ENCODE measurements around the gene BRIX1. TPM values are rescaled to one million over a fixed set of nuclear protein-coding genes. Genes with fewer than 3 reads are reported as not detected.

Gene BRIX1
- total and polyA plus RNA-seq, 9 of the 15 experiments (the other 6 are each of a cell fraction or from before 2014, with no cell fraction given), result 115 to 193 (median 159) TPM

DNA sequence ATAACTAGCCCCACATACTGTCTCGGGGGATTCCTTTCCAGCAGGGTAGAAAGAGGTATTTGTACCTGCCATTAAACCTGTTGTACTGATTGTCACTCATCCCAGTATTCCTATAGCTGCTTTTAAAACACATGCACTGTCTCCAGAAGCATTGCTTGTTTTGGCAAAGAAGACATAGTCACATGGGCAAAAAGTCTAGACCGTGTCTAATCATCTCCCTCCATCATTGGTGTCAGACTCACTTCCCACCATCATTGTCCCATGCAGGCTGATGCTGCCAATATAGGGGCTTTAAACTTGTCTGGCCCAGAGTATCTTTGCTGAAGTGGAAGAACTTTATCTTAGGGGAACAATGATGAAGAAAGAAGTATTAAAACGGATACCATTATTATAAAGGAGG is 26.4 kb downstream of the BRIX1 start:
- H3K9me1 ChIP-seq (ENCODE audit: control insufficient read depth, insufficient read depth, low read length), result no peaks in the 10 kb centered on the region
- no peaks in the 10 kb centered on the region for H3K79me2 ChIP-seq (ENCODE audit: control insufficient read depth, insufficient read depth, low read length)
- FAIRE-seq, result no peak
- CTCF ChIA-PET (ENCODE audit: low intra/inter-chr PET ratio), result no interaction called here
- no peaks in the 10 kb centered on the region for H3K27me3 ChIP-seq (ENCODE audit: control insufficient read depth in 2 of 2, insufficient read depth in 2 of 2, low read length in 2 of 2)
- no peak overlapping the region for H3K4me3 ChIP-seq
- peaks cover 89% of the 10 kb centered on the region for H3K36me3 ChIP-seq (ENCODE audit: control insufficient read depth, insufficient read depth, low read length)
- no peak for ATAC-seq
- in situ Hi-C loops (cut with MboI), result no loop called here
- 94% methylated on average over 3 of the region's 3 CpGs for WGBS (ENCODE audit: insufficient coverage, low coverage, missing lambda C conversion rate)
- no TSS peak for BruUV-seq (replicated peaks)
- H4K20me1 ChIP-seq (replicated peaks; ENCODE audit: control insufficient read depth, insufficient read depth, low read length), result no peaks in the 10 kb centered on the region
- no peak overlapping the region for H2AFZ ChIP-seq (ENCODE audit: low read depth, low read length)
- H3K4me1 ChIP-seq (replicated peaks in 1 of 2; ENCODE audit: control insufficient read depth in 2 of 2, insufficient read depth in 2 of 2, low read length in 2 of 2), result no peaks in the 10 kb centered on the region
- no peak overlapping the region for H3K9ac ChIP-seq (ENCODE audit: insufficient read depth in 1 of 2, low read depth in 2 of 2, low read length in 2 of 2)
- H3K4me2 ChIP-seq (ENCODE audit: insufficient read depth, low read length), result no peak overlapping the region
- no peak for DNase-seq (ENCODE audit: extremely low read depth in 1 of 4, low spot score in 3 of 4)
- POLR2A ChIA-PET, result no interaction called here
- H3K9me3 ChIP-seq (replicated peaks; ENCODE audit: control insufficient read depth, insufficient read depth, low read depth, low read length), result no peaks in the 10 kb centered on the region
- TF ChIP-seq, protein P1, sequence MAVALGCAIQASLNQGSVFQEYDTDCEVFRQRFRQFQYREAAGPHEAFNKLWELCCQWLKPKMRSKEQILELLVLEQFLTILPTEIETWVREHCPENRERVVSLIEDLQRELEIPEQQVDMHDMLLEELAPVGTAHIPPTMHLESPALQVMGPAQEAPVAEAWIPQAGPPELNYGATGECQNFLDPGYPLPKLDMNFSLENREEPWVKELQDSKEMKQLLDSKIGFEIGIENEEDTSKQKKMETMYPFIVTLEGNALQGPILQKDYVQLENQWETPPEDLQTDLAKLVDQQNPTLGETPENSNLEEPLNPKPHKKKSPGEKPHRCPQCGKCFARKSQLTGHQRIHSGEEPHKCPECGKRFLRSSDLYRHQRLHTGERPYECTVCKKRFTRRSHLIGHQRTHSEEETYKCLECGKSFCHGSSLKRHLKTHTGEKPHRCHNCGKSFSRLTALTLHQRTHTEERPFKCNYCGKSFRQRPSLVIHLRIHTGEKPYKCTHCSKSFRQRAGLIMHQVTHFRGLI (CRISPR knock-in tag; IDR thresholded peaks at IDR 0.05), result no peak
- TF ChIP-seq KLF1 (tag; IDR thresholded peaks at IDR 0.05), result no peak
- TF ChIP-seq, protein P2, sequence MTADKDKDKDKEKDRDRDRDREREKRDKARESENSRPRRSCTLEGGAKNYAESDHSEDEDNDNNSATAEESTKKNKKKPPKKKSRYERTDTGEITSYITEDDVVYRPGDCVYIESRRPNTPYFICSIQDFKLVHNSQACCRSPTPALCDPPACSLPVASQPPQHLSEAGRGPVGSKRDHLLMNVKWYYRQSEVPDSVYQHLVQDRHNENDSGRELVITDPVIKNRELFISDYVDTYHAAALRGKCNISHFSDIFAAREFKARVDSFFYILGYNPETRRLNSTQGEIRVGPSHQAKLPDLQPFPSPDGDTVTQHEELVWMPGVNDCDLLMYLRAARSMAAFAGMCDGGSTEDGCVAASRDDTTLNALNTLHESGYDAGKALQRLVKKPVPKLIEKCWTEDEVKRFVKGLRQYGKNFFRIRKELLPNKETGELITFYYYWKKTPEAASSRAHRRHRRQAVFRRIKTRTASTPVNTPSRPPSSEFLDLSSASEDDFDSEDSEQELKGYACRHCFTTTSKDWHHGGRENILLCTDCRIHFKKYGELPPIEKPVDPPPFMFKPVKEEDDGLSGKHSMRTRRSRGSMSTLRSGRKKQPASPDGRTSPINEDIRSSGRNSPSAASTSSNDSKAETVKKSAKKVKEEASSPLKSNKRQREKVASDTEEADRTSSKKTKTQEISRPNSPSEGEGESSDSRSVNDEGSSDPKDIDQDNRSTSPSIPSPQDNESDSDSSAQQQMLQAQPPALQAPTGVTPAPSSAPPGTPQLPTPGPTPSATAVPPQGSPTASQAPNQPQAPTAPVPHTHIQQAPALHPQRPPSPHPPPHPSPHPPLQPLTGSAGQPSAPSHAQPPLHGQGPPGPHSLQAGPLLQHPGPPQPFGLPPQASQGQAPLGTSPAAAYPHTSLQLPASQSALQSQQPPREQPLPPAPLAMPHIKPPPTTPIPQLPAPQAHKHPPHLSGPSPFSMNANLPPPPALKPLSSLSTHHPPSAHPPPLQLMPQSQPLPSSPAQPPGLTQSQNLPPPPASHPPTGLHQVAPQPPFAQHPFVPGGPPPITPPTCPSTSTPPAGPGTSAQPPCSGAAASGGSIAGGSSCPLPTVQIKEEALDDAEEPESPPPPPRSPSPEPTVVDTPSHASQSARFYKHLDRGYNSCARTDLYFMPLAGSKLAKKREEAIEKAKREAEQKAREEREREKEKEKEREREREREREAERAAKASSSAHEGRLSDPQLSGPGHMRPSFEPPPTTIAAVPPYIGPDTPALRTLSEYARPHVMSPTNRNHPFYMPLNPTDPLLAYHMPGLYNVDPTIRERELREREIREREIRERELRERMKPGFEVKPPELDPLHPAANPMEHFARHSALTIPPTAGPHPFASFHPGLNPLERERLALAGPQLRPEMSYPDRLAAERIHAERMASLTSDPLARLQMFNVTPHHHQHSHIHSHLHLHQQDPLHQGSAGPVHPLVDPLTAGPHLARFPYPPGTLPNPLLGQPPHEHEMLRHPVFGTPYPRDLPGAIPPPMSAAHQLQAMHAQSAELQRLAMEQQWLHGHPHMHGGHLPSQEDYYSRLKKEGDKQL (CRISPR knock-in tag; IDR thresholded peaks at IDR 0.05; ENCODE audit: borderline replicate concordance), result no peak
- TF ChIP-seq ZNF699 (CRISPR knock-in tag; IDR thresholded peaks at IDR 0.05; ENCODE audit: insufficient replicate concordance), result no peak
- TF ChIP-seq TAF1 (IDR thresholded peaks at IDR 0.05; ENCODE audit: control insufficient read depth, extremely low read depth, insufficient read depth, low read length, severe bottlenecking), result no peak
- no peak for TF ChIP-seq POLR2AphosphoS5 (IDR thresholded peaks at IDR 0.05; ENCODE audit: control insufficient read depth, insufficient read depth, low read depth, low read length)
- TF ChIP-seq PML (IDR thresholded peaks at IDR 0.05; ENCODE audit: low read length), result no peak
- TF ChIP-seq, protein P3, sequence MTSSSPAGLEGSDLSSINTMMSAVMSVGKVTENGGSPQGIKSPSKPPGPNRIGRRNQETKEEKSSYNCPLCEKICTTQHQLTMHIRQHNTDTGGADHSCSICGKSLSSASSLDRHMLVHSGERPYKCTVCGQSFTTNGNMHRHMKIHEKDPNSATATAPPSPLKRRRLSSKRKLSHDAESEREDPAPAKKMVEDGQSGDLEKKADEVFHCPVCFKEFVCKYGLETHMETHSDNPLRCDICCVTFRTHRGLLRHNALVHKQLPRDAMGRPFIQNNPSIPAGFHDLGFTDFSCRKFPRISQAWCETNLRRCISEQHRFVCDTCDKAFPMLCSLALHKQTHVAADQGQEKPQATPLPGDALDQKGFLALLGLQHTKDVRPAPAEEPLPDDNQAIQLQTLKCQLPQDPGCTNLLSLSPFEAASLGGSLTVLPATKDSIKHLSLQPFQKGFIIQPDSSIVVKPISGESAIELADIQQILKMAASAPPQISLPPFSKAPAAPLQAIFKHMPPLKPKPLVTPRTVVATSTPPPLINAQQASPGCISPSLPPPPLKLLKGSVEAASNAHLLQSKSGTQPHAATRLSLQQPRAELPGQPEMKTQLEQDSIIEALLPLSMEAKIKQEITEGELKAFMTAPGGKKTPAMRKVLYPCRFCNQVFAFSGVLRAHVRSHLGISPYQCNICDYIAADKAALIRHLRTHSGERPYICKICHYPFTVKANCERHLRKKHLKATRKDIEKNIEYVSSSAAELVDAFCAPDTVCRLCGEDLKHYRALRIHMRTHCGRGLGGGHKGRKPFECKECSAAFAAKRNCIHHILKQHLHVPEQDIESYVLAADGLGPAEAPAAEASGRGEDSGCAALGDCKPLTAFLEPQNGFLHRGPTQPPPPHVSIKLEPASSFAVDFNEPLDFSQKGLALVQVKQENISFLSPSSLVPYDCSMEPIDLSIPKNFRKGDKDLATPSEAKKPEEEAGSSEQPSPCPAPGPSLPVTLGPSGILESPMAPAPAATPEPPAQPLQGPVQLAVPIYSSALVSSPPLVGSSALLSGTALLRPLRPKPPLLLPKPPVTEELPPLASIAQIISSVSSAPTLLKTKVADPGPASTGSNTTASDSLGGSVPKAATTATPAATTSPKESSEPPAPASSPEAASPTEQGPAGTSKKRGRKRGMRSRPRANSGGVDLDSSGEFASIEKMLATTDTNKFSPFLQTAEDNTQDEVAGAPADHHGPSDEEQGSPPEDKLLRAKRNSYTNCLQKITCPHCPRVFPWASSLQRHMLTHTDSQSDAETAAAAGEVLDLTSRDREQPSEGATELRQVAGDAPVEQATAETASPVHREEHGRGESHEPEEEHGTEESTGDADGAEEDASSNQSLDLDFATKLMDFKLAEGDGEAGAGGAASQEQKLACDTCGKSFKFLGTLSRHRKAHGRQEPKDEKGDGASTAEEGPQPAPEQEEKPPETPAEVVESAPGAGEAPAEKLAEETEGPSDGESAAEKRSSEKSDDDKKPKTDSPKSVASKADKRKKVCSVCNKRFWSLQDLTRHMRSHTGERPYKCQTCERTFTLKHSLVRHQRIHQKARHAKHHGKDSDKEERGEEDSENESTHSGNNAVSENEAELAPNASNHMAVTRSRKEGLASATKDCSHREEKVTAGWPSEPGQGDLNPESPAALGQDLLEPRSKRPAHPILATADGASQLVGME (CRISPR knock-in tag; IDR thresholded peaks at IDR 0.05), result no peak
- no peak overlapping the region for H3K27ac ChIP-seq (ENCODE audit: extremely low read depth, low read depth, low read length)
- intact Hi-C loops (cut with micrococcal nuclease), result no loop called here

Measured in K562 (cell line).